HEK293 (cell line): ENCODE data around the gene NTN5.

Experiments used
- BCL11A ChIP-seq: fragments of 450-650 bp; formaldehyde crosslinking; IDR thresholded peaks from 2 replicates; pipeline ENCODE4 v1.5.1; 2016; ENCODE audit warnings: low read depth, missing biosample characterization, missing genetic modification characterization
- CTCF ChIP-seq: fragments of 450-650 bp; formaldehyde crosslinking; IDR thresholded peaks from 2 replicates; pipeline ENCODE4 v1.5.1; 2016; ENCODE audit warnings: missing biosample characterization, missing genetic modification characterization
- GLIS2 ChIP-seq: fragments of 450-650 bp; formaldehyde crosslinking; IDR thresholded peaks from 2 replicates; pipeline ENCODE4 v1.5.1; 2016; ENCODE audit warnings: missing biosample characterization, missing genetic modification characterization
- IKZF3 ChIP-seq: fragments of 450-650 bp; IDR thresholded peaks from 2 replicates; pipeline ENCODE4 v1.5.0; 2018; ENCODE audit warnings: missing biosample characterization, mild to moderate bottlenecking, missing genetic modification characterization, moderate library complexity
- KLF9 ChIP-seq: fragments of 450-650 bp; formaldehyde crosslinking; IDR thresholded peaks from 2 replicates; pipeline ENCODE4 v1.5.1; 2016; ENCODE audit warnings: missing biosample characterization, missing genetic modification characterization, low read depth
- MYNN ChIP-seq: fragments of 450-650 bp; formaldehyde crosslinking; IDR thresholded peaks from 2 replicates; pipeline ENCODE4 v1.5.1; 2016; ENCODE audit warnings: missing biosample characterization, missing genetic modification characterization, borderline replicate concordance
- PBX3 ChIP-seq: sonication (generic); formaldehyde crosslinking; IDR thresholded peaks from 2 replicates; pipeline ENCODE4 v1.8.1; 2022; ENCODE audit warnings: mild to moderate bottlenecking, moderate library complexity, missing genetic modification reagents
- REPIN1 ChIP-seq: fragments of 450-650 bp; formaldehyde crosslinking; IDR thresholded peaks from 2 replicates; pipeline ENCODE4 v1.5.1; 2017; ENCODE audit warnings: missing biosample characterization, missing genetic modification characterization, low read depth
- SP2 ChIP-seq: fragments of 450-650 bp; formaldehyde crosslinking; IDR thresholded peaks from 2 replicates; pipeline ENCODE4 v1.5.1; 2016; ENCODE audit warnings: missing biosample characterization, missing genetic modification characterization
- SP3 ChIP-seq: fragments of 450-650 bp; formaldehyde crosslinking; IDR thresholded peaks from 2 replicates; pipeline ENCODE4 v1.5.1; 2016; ENCODE audit warnings: missing biosample characterization, missing genetic modification characterization
- SP7 ChIP-seq: fragments of 450-650 bp; formaldehyde crosslinking; IDR thresholded peaks from 2 replicates; pipeline ENCODE4 v1.5.1; 2016; ENCODE audit warnings: missing biosample characterization, missing genetic modification characterization
- ZBTB10 ChIP-seq: fragments of 450-650 bp; formaldehyde crosslinking; IDR thresholded peaks from 2 replicates; pipeline ENCODE4 v1.5.1; 2016; ENCODE audit warnings: missing biosample characterization, missing genetic modification characterization
- ZBTB17 ChIP-seq: fragments of 450-650 bp; formaldehyde crosslinking; IDR thresholded peaks from 2 replicates; pipeline ENCODE4 v1.5.1; 2016; ENCODE audit warnings: missing biosample characterization, missing genetic modification characterization
- ZFHX2 ChIP-seq: fragments of 450-650 bp; formaldehyde crosslinking; conservative IDR thresholded peaks from 2 replicates; pipeline ENCODE4 v1.5.1; 2016; ENCODE audit warnings: missing biosample characterization, missing genetic modification characterization
- ZIC2 ChIP-seq: fragments of 450-650 bp; formaldehyde crosslinking; IDR thresholded peaks from 2 replicates; pipeline ENCODE4 v1.5.1; 2016; ENCODE audit warnings: missing biosample characterization, missing genetic modification characterization
- ZNF175 ChIP-seq: fragments of 450-650 bp; formaldehyde crosslinking; IDR thresholded peaks from 2 replicates; pipeline ENCODE4 v1.5.1; 2016; ENCODE audit warnings: missing biosample characterization, missing genetic modification characterization
- ZNF2 ChIP-seq: fragments of 450-650 bp; formaldehyde crosslinking; IDR thresholded peaks from 2 replicates; pipeline ENCODE4 v1.5.1; 2016; ENCODE audit warnings: missing biosample characterization, missing genetic modification characterization
- ZNF223 ChIP-seq: fragments of 450-650 bp; formaldehyde crosslinking; IDR thresholded peaks from 2 replicates; pipeline ENCODE4 v1.5.1; 2016; ENCODE audit warnings: missing biosample characterization, missing genetic modification characterization
- ZNF266 ChIP-seq: fragments of 450-650 bp; formaldehyde crosslinking; IDR thresholded peaks from 2 replicates; pipeline ENCODE4 v1.5.1; 2016; ENCODE audit warnings: missing biosample characterization, missing genetic modification characterization, low read depth
- ZNF341 ChIP-seq: fragments of 450-650 bp; formaldehyde crosslinking; IDR thresholded peaks from 2 replicates; pipeline ENCODE4; 2016; ENCODE audit warnings: low read depth, missing biosample characterization, missing genetic modification characterization
- ZNF350 ChIP-seq: fragments of 450-650 bp; formaldehyde crosslinking; IDR thresholded peaks from 2 replicates; pipeline ENCODE4 v1.5.0; 2017; ENCODE audit warnings: missing biosample characterization, mild to moderate bottlenecking, missing genetic modification characterization
- ZNF37A ChIP-seq: fragments of 450-650 bp; IDR thresholded peaks from 2 replicates; pipeline ENCODE4 v1.5.1; 2018; ENCODE audit warnings: missing biosample characterization, missing genetic modification characterization
- ZNF423 ChIP-seq: fragments of 450-650 bp; formaldehyde crosslinking; IDR thresholded peaks from 2 replicates; pipeline ENCODE4 v1.5.1; 2016; ENCODE audit warnings: missing biosample characterization, missing genetic modification characterization
- ZNF561 ChIP-seq: fragments of 450-650 bp; IDR thresholded peaks from 2 replicates; pipeline ENCODE4 v1.5.1; 2018; ENCODE audit warnings: missing biosample characterization, missing genetic modification characterization, borderline replicate concordance
- ZNF629 ChIP-seq: fragments of 450-650 bp; formaldehyde crosslinking; IDR thresholded peaks from 2 replicates; pipeline ENCODE4 v1.5.1; 2017; ENCODE audit warnings: missing biosample characterization, missing genetic modification characterization
- ZNF747 ChIP-seq: fragments of 450-650 bp; formaldehyde crosslinking; IDR thresholded peaks from 2 replicates; pipeline ENCODE4 v1.5.1; 2016; ENCODE audit warnings: missing biosample characterization, missing genetic modification characterization
- ZSCAN18 ChIP-seq: fragments of 450-650 bp; formaldehyde crosslinking; IDR thresholded peaks from 2 replicates; pipeline ENCODE4 v1.5.1; 2016; ENCODE audit warnings: missing biosample characterization, missing genetic modification characterization
- ZXDB ChIP-seq: fragments of 450-650 bp; formaldehyde crosslinking; IDR thresholded peaks from 2 replicates; pipeline ENCODE4 v1.5.1; 2016; ENCODE audit warnings: missing biosample characterization, missing genetic modification characterization

Gene NTN5

GRCh38 chr19:48720613-48721296 lies 47.9 kb upstream of the NTN5 start (continued):
- no peak for TF ChIP-seq CTCF (tag by site-specific recombination)
- peak; percentile 93 for TF ChIP-seq SP3 (tag by site-specific recombination)
- no peak for TF ChIP-seq MYNN (tag by site-specific recombination)
- peak; percentile 97 for TF ChIP-seq ZBTB17 (tag by site-specific recombination)
- no peak for TF ChIP-seq BCL11A (tag by site-specific recombination)
- peak; percentile 21; the same call in 1 of the 2 replicates for TF ChIP-seq SP7 (tag by site-specific recombination)
- peak; percentile 96 for TF ChIP-seq SP2 (tag by site-specific recombination)
- peak; percentile 97 for TF ChIP-seq ZNF341 (tag by site-specific recombination)
- TF ChIP-seq ZNF223 (tag by site-specific recombination): no peak
- TF ChIP-seq ZNF2: 0 out of 2 replicates have a peak, but pooled peaks have one; percentile 23
- TF ChIP-seq ZFHX2 (tag by site-specific recombination): peak; percentile 49; the same call in 1 of the 2 replicates
- no peak for TF ChIP-seq REPIN1 (tag by site-specific recombination)
- TF ChIP-seq ZNF423 (tag by site-specific recombination): no peak
- TF ChIP-seq KLF9 (tag by site-specific recombination): peak; percentile 41; the same call in 1 of the 2 replicates
- TF ChIP-seq GLIS2 (tag by site-specific recombination): peak; percentile 59
- TF ChIP-seq ZNF561 (tag by site-specific recombination): 0 out of 2 replicates have a peak, but pooled peaks have one; percentile 56
- peak; percentile 93 for TF ChIP-seq ZXDB (tag by site-specific recombination)
- TF ChIP-seq ZNF37A (tag by site-specific recombination): no peak
- TF ChIP-seq ZNF175: no peak
- 0 out of 2 replicates have a peak, but pooled peaks have one; percentile 8 for TF ChIP-seq ZBTB10 (tag by site-specific recombination)
- peak; percentile 76; the same call in 1 of the 2 replicates for TF ChIP-seq IKZF3 (tag by site-specific recombination)
- peak; percentile 85 for TF ChIP-seq ZNF629 (tag by site-specific recombination)
- TF ChIP-seq ZSCAN18 (tag by site-specific recombination): no peak
- TF ChIP-seq ZNF747 (tag by site-specific recombination): no peak
- peak; percentile 69 for TF ChIP-seq ZIC2 (tag by site-specific recombination)
- TF ChIP-seq ZNF350 (tag by site-specific recombination): no peak
- TF ChIP-seq PBX3 (CRISPR knock-in tag): peak; percentile 69; the same call in 1 of the 2 replicates
- TF ChIP-seq ZNF266 (tag by site-specific recombination): no peak
